Globus pallidus (tissue), 1 donor: ENCODE results near the gene ACSM6.

Source experiments
- DNase-seq: peaks from one replicate; pipeline ENCODE4 v3.0.0-alpha.2; 2015; ENCODE audit warnings: low spot score

Gene ACSM6

GRCh38 chr10:95246582-95247051, 52.6 kb downstream of the ACSM6 start:
- DNase-seq = peak; percentile 35

GRCh38 chr10:95247200-95247880, 53.3 kb downstream of the ACSM6 start:
- DNase-seq = no peak

GRCh38 chr10:95247881-95248583, 54.0 kb downstream of the ACSM6 start:
- no peak for DNase-seq

- DNase-seq = no peak
These were observed 55.0 kb downstream of the ACSM6 start for GRCh38 chr10:95248989-95249388.

- no peak for DNase-seq
These were observed 55.4 kb downstream of the ACSM6 start for GRCh38 chr10:95249467-95249866.

- no peak for DNase-seq
These were observed 56.8 kb downstream of the ACSM6 start for GRCh38 chr10:95250856-95251255.

- DNase-seq = no peak
These were observed 59.0 kb downstream of the ACSM6 start for GRCh38 chr10:95253007-95253406.

- DNase-seq = no peak
These were observed 59.6 kb downstream of the ACSM6 start for GRCh38 chr10:95253686-95254085.

GRCh38 chr10:95254629-95255028, 60.6 kb downstream of the ACSM6 start:
- no peak for DNase-seq

GRCh38 chr10:95256268-95256667, 62.2 kb downstream of the ACSM6 start:
- DNase-seq = no peak

- no peak for DNase-seq
These were observed 63.8 kb downstream of the ACSM6 start for GRCh38 chr10:95257849-95258248.

- no peak for DNase-seq
These were observed 66.4 kb downstream of the ACSM6 start for GRCh38 chr10:95260397-95260881.

GRCh38 chr10:95260909-95261552, 67.0 kb downstream of the ACSM6 start:
- DNase-seq = no peak

- no peak for DNase-seq
These were observed 67.9 kb downstream of the ACSM6 start for GRCh38 chr10:95261926-95262325.

- DNase-seq = no peak
These were observed 68.9 kb downstream of the ACSM6 start for GRCh38 chr10:95262763-95263518.

GRCh38 chr10:95263864-95264226, 69.8 kb downstream of the ACSM6 start:
- no peak for DNase-seq

GRCh38 chr10:95264227-95265051, 70.4 kb downstream of the ACSM6 start:
- DNase-seq = no peak

GRCh38 chr10:95265572-95265971, 71.5 kb downstream of the ACSM6 start:
- DNase-seq = no peak

- no peak for DNase-seq
These were observed 72.6 kb downstream of the ACSM6 start for GRCh38 chr10:95266674-95267095.

- no peak for DNase-seq
These were observed 73.2 kb downstream of the ACSM6 start for GRCh38 chr10:95267251-95267650.

- no peak for DNase-seq
These were observed 74.4 kb downstream of the ACSM6 start for GRCh38 chr10:95268438-95268837.
